DOHH2 (cell line): Measurements from ENCODE around the gene CDC42.

Experiments used
- CTCF ChIP-seq: fragments of 200-600 bp; sonication (generic); IDR thresholded peaks from one replicate; pipeline ENCODE4 v1.5.1; 2014; ENCODE audit warnings: antibody characterized with exemption, mild to moderate bottlenecking, low read depth, low read length; ENCODE audit not compliant: poor library complexity, severe bottlenecking
- EZH2phosphoT487 ChIP-seq: fragments of 200-600 bp; sonication (generic); IDR thresholded peaks from 2 replicates; pipeline ENCODE4 v1.6.1; 2017; ENCODE audit warnings: borderline replicate concordance, mild to moderate bottlenecking, antibody characterized with exemption, low read length, moderate library complexity, mixed read lengths

DNA sequence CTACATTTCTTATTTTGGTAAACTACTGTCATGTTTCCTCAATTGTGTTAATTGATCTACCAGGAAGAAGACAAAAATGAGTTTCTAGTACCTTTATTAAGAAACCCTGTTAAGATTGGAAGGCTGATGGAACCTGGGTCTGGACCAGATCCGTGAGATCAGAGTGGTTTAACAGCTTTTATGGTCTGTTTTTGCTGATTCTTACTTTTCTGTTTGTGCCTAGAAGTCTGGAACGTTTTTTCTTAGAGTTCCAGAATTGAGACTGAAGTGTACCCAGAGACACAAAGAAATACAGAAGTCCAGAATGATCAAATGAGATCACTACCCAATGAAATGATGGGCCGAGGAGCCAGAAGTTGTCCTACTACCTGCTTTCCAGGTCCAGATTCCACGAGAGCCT is 22.5 kb upstream of the CDC42 start:
- TF ChIP-seq CTCF (no peak), EZH2phosphoT487 (no peak)
